Mesendoderm (in vitro differentiated cells): Measurements from ENCODE around the gene MYCN.

ENCODE experiments used
- DNase-seq: peaks from one replicate; pipeline ENCODE4 v3.0.0; 2013
- H2AK5ac ChIP-seq: 2 replicates; pipeline ENCODE4 v1.6.1; 2013; ENCODE audit warnings: low read length, inconsistent platforms
- H2BK120ac ChIP-seq: 2 replicates; pipeline ENCODE4 v1.6.1; 2013; ENCODE audit warnings: low read depth, mild to moderate bottlenecking, low read length, moderate library complexity, mixed read lengths
- H2BK15ac ChIP-seq: replicated peaks from 2 replicates; pipeline ENCODE4 v1.6.1; 2013; ENCODE audit warnings: low read depth, mild to moderate bottlenecking, moderate library complexity
- H2BK5ac ChIP-seq: 2 replicates; pipeline ENCODE4 v1.6.1; 2013; ENCODE audit warnings: low read length, inconsistent platforms
- H3K18ac ChIP-seq: 2 replicates; pipeline ENCODE4 v1.6.1; 2013; ENCODE audit warnings: mild to moderate bottlenecking, low read length, mixed read lengths
- H3K23ac ChIP-seq: one replicate; pipeline ENCODE4 v1.6.1; 2013; ENCODE audit warnings: low read length
- H3K27ac ChIP-seq: 2 replicates; pipeline ENCODE4 v1.5.1; 2013; ENCODE audit warnings: low read depth, mild to moderate bottlenecking, inconsistent platforms, low read length, moderate library complexity
- H3K27me3 ChIP-seq: 2 replicates; pipeline ENCODE4 v1.6.1; 2013; ENCODE audit warnings: low read length, control low read depth, mild to moderate bottlenecking, inconsistent platforms; ENCODE audit not compliant: insufficient read depth, poor library complexity
- H3K36me3 ChIP-seq: 2 replicates; pipeline ENCODE4 v1.6.1; 2013; ENCODE audit warnings: low read length, inconsistent platforms; ENCODE audit not compliant: control insufficient read depth, insufficient read depth
- H3K4ac ChIP-seq: one replicate; pipeline ENCODE4 v1.6.1; 2013; ENCODE audit warnings: low read depth, mild to moderate bottlenecking, low read length, moderate library complexity
- H3K4me1 ChIP-seq: 2 replicates; pipeline ENCODE4 v1.6.1; 2013; ENCODE audit warnings: low read depth, low read length, inconsistent platforms; ENCODE audit not compliant: control insufficient read depth
- H3K4me2 ChIP-seq: 2 replicates; pipeline ENCODE4 v1.6.1; 2013; ENCODE audit warnings: low read length
- H3K4me3 ChIP-seq: 2 replicates; pipeline ENCODE4 v1.5.1; 2013; ENCODE audit warnings: mild to moderate bottlenecking, low read length
- H3K56ac ChIP-seq: one replicate; pipeline ENCODE4 v1.6.1; 2013; ENCODE audit warnings: low read length
- H3K79me1 ChIP-seq: 2 replicates; pipeline ENCODE4 v1.6.1; 2013; ENCODE audit warnings: low read length, inconsistent platforms
- H3K79me2 ChIP-seq: 2 replicates; pipeline ENCODE4 v1.6.1; 2013; ENCODE audit warnings: mild to moderate bottlenecking, low read length; ENCODE audit not compliant: control insufficient read depth, insufficient read depth
- H3K9ac ChIP-seq: 2 replicates; pipeline ENCODE4 v1.6.1; 2013; ENCODE audit warnings: low read length, inconsistent platforms
- H4K5ac ChIP-seq: one replicate; pipeline ENCODE4 v1.6.1; 2013; ENCODE audit warnings: low read length
- H4K8ac ChIP-seq: one replicate; pipeline ENCODE4 v1.6.1; 2013; ENCODE audit warnings: low read depth, mild to moderate bottlenecking, control low read depth, low read length, moderate library complexity
- WGBS: extraction: QIAGEN DNeasy Blood & Tissue Kit; methylation state at CpG from one replicate; pipeline ENCODE4 v1.1.7; 2013; ENCODE audit warnings: low lambda C conversion rate, missing lambda C conversion rate; ENCODE audit not compliant: insufficient coverage; ENCODE audit errors: extremely low coverage; 5-methylcytosine and 5-hydroxymethylcytosine counted together

MYCN gene

GRCh38 chr2:15945909-15946705, 5.8 kb downstream of the MYCN start:
- Histone ChIP-seq H4K5ac (no peak overlapping the region), H2AK5ac (no peak overlapping the region), H3K79me1 (peaks cover 12% of the 10 kb centered on the region), H3K36me3 (peaks cover 5% of the 10 kb centered on the region), H3K4me1 (peaks cover 2% of the 10 kb centered on the region), H2BK15ac (no peak overlapping the region), H3K27ac (no peak overlapping the region), H4K8ac (no peak overlapping the region), H2BK120ac (no peak overlapping the region), H3K23ac (no peak overlapping the region), H3K9ac (no peak overlapping the region), H3K4me2 (no peak overlapping the region), H3K79me2 (peaks cover 49% of the 10 kb centered on the region), H3K56ac (no peak overlapping the region), H2BK5ac (no peak overlapping the region), H3K4me3 (no peak overlapping the region), H3K18ac (no peak overlapping the region), H3K4ac (no peak overlapping the region), H3K27me3 (no peaks in the 10 kb centered on the region)
- no CpG with 5 or more reads among the region's 17 CpGs for WGBS
- DNase-seq: no peak

GRCh38 chr2:15946983-15947382, 6.6 kb downstream of the MYCN start:
- H2AK5ac ChIP-seq: no peak overlapping the region
- peaks cover 42% of the 10 kb centered on the region for H3K79me2 ChIP-seq
- H3K36me3 ChIP-seq: peaks cover 5% of the 10 kb centered on the region
- no peak overlapping the region for H3K4me3 ChIP-seq
- no peak overlapping the region for H3K23ac ChIP-seq
- no peak overlapping the region for H2BK5ac ChIP-seq
- H3K79me1 ChIP-seq: peaks cover 12% of the 10 kb centered on the region
- no peak overlapping the region for H2BK120ac ChIP-seq
- H2BK15ac ChIP-seq: no peak overlapping the region
- no peak for DNase-seq
- no peak overlapping the region for H4K5ac ChIP-seq
- H3K4me2 ChIP-seq: no peak overlapping the region
- no peak overlapping the region for H3K4ac ChIP-seq
- H3K27me3 ChIP-seq: no peaks in the 10 kb centered on the region
- no peak overlapping the region for H3K27ac ChIP-seq
- no CpG with 5 or more reads among the region's 3 CpGs for WGBS
- no peak overlapping the region for H4K8ac ChIP-seq
- peaks cover 2% of the 10 kb centered on the region for H3K4me1 ChIP-seq
- no peak overlapping the region for H3K56ac ChIP-seq
- H3K9ac ChIP-seq: no peak overlapping the region
- H3K18ac ChIP-seq: no peak overlapping the region

GRCh38 chr2:15947431-15947830, 7.1 kb downstream of the MYCN start:
- no CpG with 5 or more reads among the region's 2 CpGs for WGBS

GRCh38 chr2:15948704-15948957, 8.3 kb downstream of the MYCN start:
- H4K8ac ChIP-seq: no peak overlapping the region
- H2AK5ac ChIP-seq: no peak overlapping the region
- H3K23ac ChIP-seq: no peak overlapping the region
- no peak overlapping the region for H3K56ac ChIP-seq
- H3K79me2 ChIP-seq: peaks cover 26% of the 10 kb centered on the region
- H4K5ac ChIP-seq: no peak overlapping the region
- peaks cover 5% of the 10 kb centered on the region for H3K36me3 ChIP-seq
- H3K27ac ChIP-seq: no peak overlapping the region
- no peak for DNase-seq
- no peak overlapping the region for H3K9ac ChIP-seq
- WGBS: no CpG with 5 or more reads among the region's 3 CpGs
- peaks cover 2% of the 10 kb centered on the region for H3K4me1 ChIP-seq
- no peak overlapping the region for H3K4me3 ChIP-seq
- no peak overlapping the region for H3K4me2 ChIP-seq
- no peak overlapping the region for H3K4ac ChIP-seq
- no peak overlapping the region for H2BK120ac ChIP-seq
- H3K27me3 ChIP-seq: no peaks in the 10 kb centered on the region
- no peak overlapping the region for H2BK15ac ChIP-seq
- peaks cover 12% of the 10 kb centered on the region for H3K79me1 ChIP-seq
- no peak overlapping the region for H2BK5ac ChIP-seq
- no peak overlapping the region for H3K18ac ChIP-seq

More at GRCh38 chr2:15947431-15947830, 7.1 kb downstream of the MYCN start:
- Histone ChIP-seq H3K79me1 (peaks cover 12% of the 10 kb centered on the region), H3K4me2 (no peak overlapping the region), H3K23ac (no peak overlapping the region), H2AK5ac (no peak overlapping the region), H3K18ac (no peak overlapping the region), H3K56ac (no peak overlapping the region), H3K4me3 (no peak overlapping the region), H3K27ac (no peak overlapping the region), H4K8ac (no peak overlapping the region), H2BK120ac (no peak overlapping the region), H2BK5ac (no peak overlapping the region), H3K4ac (no peak overlapping the region), H3K79me2 (peaks cover 38% of the 10 kb centered on the region), H3K27me3 (no peaks in the 10 kb centered on the region), H3K9ac (no peak overlapping the region), H4K5ac (no peak overlapping the region), H3K36me3 (peaks cover 5% of the 10 kb centered on the region), H3K4me1 (peaks cover 2% of the 10 kb centered on the region), H2BK15ac (no peak overlapping the region)
- DNase-seq: no peak

- peaks cover 21% of the 10 kb centered on the region for H3K79me2 ChIP-seq
- no peak overlapping the region for H3K4me3 ChIP-seq
- no peak overlapping the region for H4K8ac ChIP-seq
- H2BK5ac ChIP-seq: no peak overlapping the region
- H3K4me2 ChIP-seq: no peak overlapping the region
- H3K27me3 ChIP-seq: no peaks in the 10 kb centered on the region
- H3K4me1 ChIP-seq: peaks cover 2% of the 10 kb centered on the region
- H3K18ac ChIP-seq: no peak overlapping the region
- no peak overlapping the region for H3K9ac ChIP-seq
- no peak overlapping the region for H3K4ac ChIP-seq
- no peak overlapping the region for H2BK15ac ChIP-seq
- no peak overlapping the region for H4K5ac ChIP-seq
- no peak overlapping the region for H2BK120ac ChIP-seq
- WGBS: no CpG with 5 or more reads among the region's 6 CpGs
- peaks cover 5% of the 10 kb centered on the region for H3K36me3 ChIP-seq
- H3K27ac ChIP-seq: no peak overlapping the region
- H2AK5ac ChIP-seq: no peak overlapping the region
- peaks cover 12% of the 10 kb centered on the region for H3K79me1 ChIP-seq
- no peak overlapping the region for H3K23ac ChIP-seq
- DNase-seq: no peak
- H3K56ac ChIP-seq: no peak overlapping the region
These were observed 8.8 kb downstream of the MYCN start for GRCh38 chr2:15949126-15949525.

- Histone ChIP-seq H3K4me3 (no peak overlapping the region), H2BK15ac (no peak overlapping the region), H2BK120ac (no peak overlapping the region), H4K8ac (no peak overlapping the region), H3K79me2 (peaks cover 17% of the 10 kb centered on the region), H3K27ac (no peak overlapping the region), H3K4me2 (no peak overlapping the region), H3K56ac (no peak overlapping the region), H3K79me1 (peaks cover 11% of the 10 kb centered on the region), H3K4me1 (peaks cover under 1% of the 10 kb centered on the region), H4K5ac (no peak overlapping the region), H3K23ac (no peak overlapping the region), H3K18ac (no peak overlapping the region), H3K36me3 (peaks cover 5% of the 10 kb centered on the region), H3K4ac (no peak overlapping the region), H2AK5ac (no peak overlapping the region), H3K9ac (no peak overlapping the region), H2BK5ac (no peak overlapping the region), H3K27me3 (no peaks in the 10 kb centered on the region)
- WGBS: no CpG with 5 or more reads among the region's 5 CpGs
- DNase-seq: no peak
These were observed 9.2 kb downstream of the MYCN start for GRCh38 chr2:15949551-15949950.
